VCaP (cell line): Measurements from ENCODE around the gene FAM209A.
"Not testable (repeated sequence)": the region's sequence is repeated elsewhere in the genome, so short reads cannot be mapped to it uniquely, and the experiment has no call there.

Experiments
- H3K27ac ChIP-seq: fragments of 450-650 bp; 2 replicates; pipeline ENCODE4 v1.5.1; 2017
- TF ChIP-seq, protein P1 (sequence below): fragments of 450-650 bp; conservative IDR thresholded peaks from 2 replicates; pipeline ENCODE4 v1.5.1; 2017; ENCODE audit warnings: mild to moderate bottlenecking, moderate library complexity

The FAM209A gene, protein sequence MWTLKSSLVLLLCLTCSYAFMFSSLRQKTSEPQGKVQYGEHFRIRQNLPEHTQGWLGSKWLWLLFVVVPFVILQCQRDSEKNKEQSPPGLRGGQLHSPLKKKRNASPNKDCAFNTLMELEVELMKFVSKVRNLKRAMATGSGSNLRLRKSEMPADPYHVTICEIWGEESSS

GRCh38 chr20:56524444-56524843, at the start of gene FAM209A:
FAM209A (plus strand) TSS chr20:56524744; CDS start chr20:56524809, 65 bp downstream.
- H3K27ac ChIP-seq, result not testable (repeated sequence)

DNA sequence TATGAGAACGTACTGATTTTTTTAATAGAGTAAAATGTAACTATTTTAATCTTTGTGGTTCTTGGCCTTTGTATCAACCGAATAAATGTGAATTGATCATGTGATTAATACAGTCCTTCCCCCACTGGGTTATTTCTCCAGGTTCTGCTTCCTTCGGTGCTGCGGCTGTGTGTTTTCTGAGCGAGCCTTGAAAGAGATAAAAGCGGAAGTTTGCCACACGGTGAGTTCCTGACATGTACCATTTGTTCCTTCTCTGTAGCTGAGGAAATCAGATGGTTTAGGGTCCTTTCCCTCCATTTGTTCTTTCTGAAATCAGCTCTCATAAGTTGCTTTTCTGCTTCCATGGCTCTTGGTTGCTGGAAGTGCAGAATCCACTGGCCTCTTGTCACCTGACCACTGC, 40.6 kb upstream of the FAM209A start:
- H3K27ac ChIP-seq, result no peak overlapping the region
- TF ChIP-seq, protein P1, sequence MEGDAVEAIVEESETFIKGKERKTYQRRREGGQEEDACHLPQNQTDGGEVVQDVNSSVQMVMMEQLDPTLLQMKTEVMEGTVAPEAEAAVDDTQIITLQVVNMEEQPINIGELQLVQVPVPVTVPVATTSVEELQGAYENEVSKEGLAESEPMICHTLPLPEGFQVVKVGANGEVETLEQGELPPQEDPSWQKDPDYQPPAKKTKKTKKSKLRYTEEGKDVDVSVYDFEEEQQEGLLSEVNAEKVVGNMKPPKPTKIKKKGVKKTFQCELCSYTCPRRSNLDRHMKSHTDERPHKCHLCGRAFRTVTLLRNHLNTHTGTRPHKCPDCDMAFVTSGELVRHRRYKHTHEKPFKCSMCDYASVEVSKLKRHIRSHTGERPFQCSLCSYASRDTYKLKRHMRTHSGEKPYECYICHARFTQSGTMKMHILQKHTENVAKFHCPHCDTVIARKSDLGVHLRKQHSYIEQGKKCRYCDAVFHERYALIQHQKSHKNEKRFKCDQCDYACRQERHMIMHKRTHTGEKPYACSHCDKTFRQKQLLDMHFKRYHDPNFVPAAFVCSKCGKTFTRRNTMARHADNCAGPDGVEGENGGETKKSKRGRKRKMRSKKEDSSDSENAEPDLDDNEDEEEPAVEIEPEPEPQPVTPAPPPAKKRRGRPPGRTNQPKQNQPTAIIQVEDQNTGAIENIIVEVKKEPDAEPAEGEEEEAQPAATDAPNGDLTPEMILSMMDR, result no peak

GRCh38 chr20:56487216-56487615, 37.3 kb upstream of the FAM209A start:
- H3K27ac ChIP-seq, result no peak overlapping the region
- TF ChIP-seq, protein P1, result no peak

DNA sequence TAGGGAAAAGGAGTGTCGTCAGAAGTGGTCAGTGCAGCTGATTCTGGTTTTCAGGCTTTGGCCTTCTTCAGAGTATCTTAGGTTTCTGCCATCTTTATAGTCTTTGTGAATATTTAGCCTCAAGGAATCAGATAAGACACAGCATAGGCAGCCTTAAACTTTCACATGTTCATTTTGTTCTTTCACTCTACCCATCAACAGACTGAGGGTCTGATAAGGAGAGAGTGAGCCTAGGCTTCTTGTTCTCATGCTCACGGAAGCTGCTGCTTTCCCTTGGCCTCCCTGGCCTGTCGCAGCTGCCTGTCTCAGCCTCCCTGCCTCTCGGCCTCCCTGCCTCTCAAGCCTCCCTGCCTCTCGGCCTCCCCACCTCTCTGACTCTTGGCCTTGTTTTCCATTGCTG, 36.0 kb upstream of the FAM209A start:
- TF ChIP-seq, protein P1, result no peak
- no peak overlapping the region for H3K27ac ChIP-seq

- H3K27ac ChIP-seq, result no peak overlapping the region
- TF ChIP-seq, protein P1, result no peak
Measured at GRCh38 chr20:56501116-56501515, 23.4 kb upstream of the FAM209A start.

DNA sequence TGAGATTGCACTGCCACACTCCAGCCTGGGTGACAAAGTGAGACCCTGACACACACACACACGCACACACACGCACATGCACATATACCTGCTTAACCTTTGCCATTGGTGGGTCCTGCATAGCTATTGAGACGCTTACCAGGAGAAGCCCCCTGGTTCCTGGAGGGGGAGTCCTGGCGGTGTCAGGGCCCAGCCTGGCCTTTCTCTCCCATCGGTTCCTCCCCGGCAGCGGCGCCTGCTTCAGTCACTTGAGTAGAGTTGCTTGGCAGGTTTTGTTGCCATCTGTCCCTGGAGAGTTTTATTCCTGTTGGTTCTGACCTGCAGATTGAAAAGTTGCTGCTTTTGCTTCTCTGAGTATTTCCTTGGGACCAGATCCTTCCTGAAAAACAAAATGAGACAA, 20.6 kb upstream of the FAM209A start:
- TF ChIP-seq, protein P1, result no peak
- H3K27ac ChIP-seq, result no peak overlapping the region

GRCh38 chr20:56504373-56505005, 20.1 kb upstream of the FAM209A start:
- TF ChIP-seq, protein P1, result peak; percentile 52
- no peak overlapping the region for H3K27ac ChIP-seq

DNA sequence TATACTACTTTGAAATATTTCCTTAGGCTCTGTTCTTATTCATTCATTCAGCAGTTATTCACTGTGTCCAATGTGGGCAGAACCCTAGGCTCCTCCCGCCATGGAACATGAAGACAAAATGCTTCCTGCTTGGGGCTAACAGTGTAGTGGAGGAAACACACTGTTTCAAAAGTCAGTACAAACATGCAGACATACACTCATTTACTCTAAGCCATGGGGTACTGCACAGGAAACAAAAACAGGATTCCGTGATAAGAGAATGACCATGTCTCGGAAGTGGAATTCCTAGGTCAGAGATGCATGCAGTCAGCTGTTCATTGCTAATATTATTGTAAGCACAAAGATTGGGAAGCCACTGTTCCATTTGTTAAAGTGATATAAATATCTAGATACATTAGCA, 18.4 kb upstream of the FAM209A start:
- no peak overlapping the region for H3K27ac ChIP-seq

More for the DNA sequence above, 18.4 kb upstream of the FAM209A start:
- TF ChIP-seq, protein P1, result no peak
